H1 (cell line): Measurements from ENCODE around the gene GNB3. TPM values are rescaled to one million over a fixed set of nuclear protein-coding genes. Genes with fewer than 3 reads are reported as not detected.

Experiments used
- CTCF ChIA-PET: fragments of 300-600 bp; sonication (Branson Sonifier 250); formaldehyde crosslinking; loops from one replicate; lab custom pipeline; 2021; ENCODE audit not compliant: partially characterized antibody; lab: Charles Lee
- POLR2A ChIA-PET: fragments of 300-600 bp; sonication (Branson Sonifier 250); formaldehyde crosslinking; loops from one replicate; lab custom pipeline; 2021; ENCODE audit warnings: inconsistent platforms; ENCODE audit not compliant: partially characterized antibody; lab: Charles Lee
- DNase-seq, 2 experiments: peaks; one replicate each; pipeline versions ENCODE4 v3.0.0 to v3.0.0-alpha.2; 2010 to 2022; ENCODE audit warnings: low spot score in 2 of 2, low read depth in 1 of 2, mixed read lengths in 1 of 2
- FAIRE-seq: peaks from 2 replicates; lab custom pipeline; 2011; peaks lifted over from hg19 to GRCh38; lab: Jason Lieb, UNC
- H2AFZ ChIP-seq: 2 replicates; pipeline ENCODE4 v1.8.1; 2012; ENCODE audit warnings: low read length, inconsistent platforms
- H2AK5ac ChIP-seq: 2 replicates; pipeline ENCODE4 v1.6.1; 2013; ENCODE audit warnings: low read depth, low read length
- H2BK120ac ChIP-seq: replicated peaks from 2 replicates; pipeline ENCODE3; 2013; ENCODE audit warnings: low read depth, low read length, inconsistent platforms
- H2BK12ac ChIP-seq: 2 replicates; pipeline ENCODE4 v1.6.1; 2013; ENCODE audit warnings: low read depth, low read length
- H2BK15ac ChIP-seq: 2 replicates; pipeline ENCODE4 v1.6.1; 2013; ENCODE audit warnings: low read length
- H2BK20ac ChIP-seq: 2 replicates; pipeline ENCODE4 v1.6.1; 2013; ENCODE audit warnings: low read length
- H2BK5ac ChIP-seq: 2 replicates; pipeline ENCODE4 v1.6.1; 2013; ENCODE audit warnings: low read depth, low read length
- H3K14ac ChIP-seq: 2 replicates; pipeline ENCODE4 v1.6.1; 2013; ENCODE audit warnings: inconsistent platforms; ENCODE audit not compliant: insufficient read length
- H3K18ac ChIP-seq: 2 replicates; pipeline ENCODE4 v1.6.1; 2013; ENCODE audit warnings: low read length; ENCODE audit errors: extremely low read depth
- H3K23ac ChIP-seq: 2 replicates; pipeline ENCODE4 v1.6.1; 2013; ENCODE audit warnings: inconsistent platforms; ENCODE audit not compliant: insufficient read length
- H3K23me2 ChIP-seq: 2 replicates; pipeline ENCODE4 v1.6.1; 2013; ENCODE audit warnings: low read depth, low read length
- H3K27ac ChIP-seq: 2 replicates; pipeline ENCODE4 v1.6.1; 2011; ENCODE audit warnings: low read depth, low read length, inconsistent platforms
- H3K27me3 ChIP-seq, 4 experiments: replicated peaks in 1 of 4; 1 replicate in 1 of 4; 2 replicates in 3 of 4; pipeline versions ENCODE4 v1.6.1 to v1.8.1; 2011 to 2013; ENCODE audit warnings: low read length in 3 of 4, mild to moderate bottlenecking in 3 of 4, inconsistent platforms in 2 of 4, mixed read lengths in 2 of 4, moderate library complexity in 1 of 4; ENCODE audit not compliant: control insufficient read depth in 3 of 4, insufficient read depth in 3 of 4; ENCODE audit errors: extremely low read depth in 1 of 4
- H3K36me3 ChIP-seq, 4 experiments: 2 replicates each; pipeline versions ENCODE4 v1.6.1 to v1.8.1; 2011 to 2013; ENCODE audit warnings: mild to moderate bottlenecking in 4 of 4, low read length in 3 of 4, moderate library complexity in 2 of 4, control low read depth in 1 of 4, inconsistent platforms in 1 of 4; ENCODE audit not compliant: insufficient read depth in 4 of 4, control insufficient read depth in 2 of 4
- H3K4ac ChIP-seq: replicated peaks from 2 replicates; pipeline ENCODE3; 2013; ENCODE audit warnings: low read length, low read depth, mixed read lengths, inconsistent platforms; ENCODE audit not compliant: insufficient read length
- H3K4me1 ChIP-seq, 4 experiments: replicated peaks in 1 of 4; 1 replicate in 1 of 4; 2 replicates in 3 of 4; pipeline versions ENCODE4 v1.6.1 to v1.8.1; 2011 to 2013; ENCODE audit warnings: low read length in 3 of 4, inconsistent platforms in 2 of 4, mixed read lengths in 1 of 4; ENCODE audit not compliant: insufficient read depth in 4 of 4, control insufficient read depth in 3 of 4
- H3K4me2 ChIP-seq, 2 experiments: 2 replicates each; pipeline versions ENCODE4 v1.6.1 to v1.8.1; 2011 to 2013; ENCODE audit warnings: low read depth in 2 of 2, low read length in 2 of 2, control low read depth in 1 of 2, inconsistent platforms in 1 of 2, mild to moderate bottlenecking in 1 of 2; ENCODE audit not compliant: insufficient read depth in 1 of 2
- H3K4me3 ChIP-seq, 4 experiments: fragments of 200-600, 300-600 bp in 1 of 4; sonication (generic), shearing (Covaris generic), sonication (Bioruptor Twin) in 1 of 4; 2 replicates each; pipeline versions ENCODE4 v1.5.1 to v1.8.1; 2011 to 2016; ENCODE audit warnings: low read length in 4 of 4, low read depth in 3 of 4, control low read depth in 2 of 4, inconsistent platforms in 2 of 4, mild to moderate bottlenecking in 2 of 4, mixed read lengths in 1 of 4, moderate library complexity in 1 of 4; ENCODE audit not compliant: insufficient read depth in 2 of 4; ENCODE audit errors: extremely low read depth in 1 of 4
- H3K56ac ChIP-seq: replicated peaks from 2 replicates; pipeline ENCODE3; 2013; ENCODE audit warnings: low read depth, mild to moderate bottlenecking, mixed read lengths, low read length, inconsistent platforms; ENCODE audit not compliant: insufficient read length
- H3K79me1 ChIP-seq: 2 replicates; pipeline ENCODE4 v1.6.1; 2013; ENCODE audit warnings: low read depth, low read length, control low read depth
- H3K79me2 ChIP-seq, 2 experiments: 2 replicates each; pipeline versions ENCODE4 v1.6.1 to v1.8.1; 2012 to 2013; ENCODE audit warnings: low read length in 2 of 2, mild to moderate bottlenecking in 2 of 2, inconsistent platforms in 1 of 2; ENCODE audit not compliant: insufficient read depth in 2 of 2, control insufficient read depth in 1 of 2
- H3K9ac ChIP-seq, 4 experiments: replicated peaks in 1 of 4; 1 replicate in 1 of 4; 2 replicates in 3 of 4; pipeline versions ENCODE4 v1.6.1 to v1.8.1; 2011 to 2013; ENCODE audit warnings: low read depth in 3 of 4, low read length in 3 of 4, control low read depth in 2 of 4, mild to moderate bottlenecking in 2 of 4, moderate library complexity in 2 of 4, inconsistent platforms in 1 of 4; ENCODE audit errors: extremely low read depth in 1 of 4
- H3K9me3 ChIP-seq, 2 experiments: 2 replicates each; pipeline versions ENCODE4 v1.6.1 to v1.8.1; 2012 to 2013; ENCODE audit warnings: mild to moderate bottlenecking in 2 of 2, moderate library complexity in 2 of 2, control low read depth in 1 of 2, inconsistent platforms in 1 of 2, low read depth in 1 of 2, low read length in 1 of 2, mixed read lengths in 1 of 2; ENCODE audit not compliant: insufficient read depth in 2 of 2
- H4K20me1 ChIP-seq, 2 experiments: replicated peaks in 1 of 2; 2 replicates each; pipeline versions ENCODE3 to v1.8.1; 2011 to 2013; ENCODE audit warnings: inconsistent platforms in 2 of 2, low read length in 2 of 2, mild to moderate bottlenecking in 1 of 2; ENCODE audit not compliant: insufficient read depth in 2 of 2, control insufficient read depth in 1 of 2
- H4K5ac ChIP-seq: 2 replicates; pipeline ENCODE4 v1.6.1; 2013; ENCODE audit warnings: low read length, low read depth, mixed read lengths, inconsistent platforms; ENCODE audit not compliant: insufficient read length
- H4K8ac ChIP-seq: 2 replicates; pipeline ENCODE4 v1.8.0; 2013; ENCODE audit warnings: mild to moderate bottlenecking, moderate library complexity, low read length, inconsistent platforms; ENCODE audit not compliant: insufficient read depth; ENCODE audit errors: extremely low read depth
- H4K91ac ChIP-seq: replicated peaks from 2 replicates; pipeline ENCODE3; 2013; ENCODE audit warnings: low read length, mixed read lengths, inconsistent platforms; ENCODE audit not compliant: insufficient read length
- EGR1 ChIP-seq: IDR thresholded peaks from 2 replicates; pipeline ENCODE4 v1.6.1; 2011; ENCODE audit warnings: low read depth, low read length, borderline replicate concordance
- HDAC2 ChIP-seq, 2 experiments: fragments of 300-600 bp in 1 of 2; sonication (generic) in 1 of 2; IDR thresholded peaks; 2 replicates each; pipeline ENCODE4 v1.6.1; 2011 to 2012; ENCODE audit warnings: low read depth in 2 of 2, low read length in 2 of 2, mild to moderate bottlenecking in 2 of 2, moderate library complexity in 2 of 2, borderline replicate concordance in 1 of 2, inconsistent platforms in 1 of 2
- KDM5A ChIP-seq: fragments of 200-600 bp; IDR thresholded peaks from 2 replicates; pipeline ENCODE4 v1.7.1; 2012; ENCODE audit warnings: mild to moderate bottlenecking, low read length, inconsistent platforms, mixed read lengths
- PHF8 ChIP-seq: fragments of 200-600 bp; sonication (generic); conservative IDR thresholded peaks from 2 replicates; pipeline ENCODE4 v1.7.1; 2012; ENCODE audit warnings: low read depth, mild to moderate bottlenecking, inconsistent platforms, low read length, moderate library complexity
- POLR2A ChIP-seq, 2 experiments: IDR thresholded peaks; 1 replicate in 1 of 2; 2 replicates in 1 of 2; pipeline ENCODE4 v1.6.1; 2011; ENCODE audit warnings: low read depth in 2 of 2, low read length in 2 of 2, mild to moderate bottlenecking in 2 of 2; ENCODE audit errors: control extremely low read depth in 1 of 2
- RFX5 ChIP-seq: IDR thresholded peaks from 2 replicates; pipeline ENCODE4 v1.6.1; 2011; ENCODE audit warnings: low read depth, low read length, improper control_type of control experiment, borderline replicate concordance
- SAP30 ChIP-seq: fragments of 300-600 bp; sonication (generic); IDR thresholded peaks from 2 replicates; pipeline ENCODE4 v1.7.1; 2012; ENCODE audit warnings: low read length, moderate library complexity, mild to moderate bottlenecking, inconsistent platforms; ENCODE audit not compliant: insufficient read depth, insufficient replicate concordance
- WGBS, 2 experiments: shearing (Covaris generic) in 1 of 2; methylation state at CpG; one replicate each; pipeline versions ENCODE4 v1.1.6 to v1.1.7; 2013 to 2015; ENCODE audit warnings: low lambda C conversion rate in 2 of 2, mixed read lengths in 2 of 2, inconsistent platforms in 1 of 2, low coverage in 1 of 2, missing lambda C conversion rate in 1 of 2; ENCODE audit not compliant: insufficient replicate concordance in 2 of 2, insufficient coverage in 1 of 2, insufficient read length in 1 of 2; ENCODE audit errors: extremely low coverage in 1 of 2, missing lambda C conversion rate in 1 of 2; 5-methylcytosine and 5-hydroxymethylcytosine counted together
- polyA plus RNA-seq, 7 experiments: library from polyadenylated mRNA; depleted of rRNA in 3 of 7; stranded (reverse) in 5 of 7; unstranded in 2 of 7; fragments of >200 nt in 5 of 7; fragments of 200-250 nt in 2 of 7; gene quantifications; 1 replicate in 5 of 7; 2 replicates in 1 of 7; 4 replicates in 1 of 7; pipeline versions ENCODE4 v1.2.1 to v1.2.3, GENCODE V29; 2011 to 2013; ENCODE audit warnings: missing spikeins in 2 of 7, mixed read lengths in 2 of 7
- total RNA-seq: library from RNA; stranded (reverse); fragmentation: NEBNext Ultra II Directional; extraction: Animal tissue kit (Norgen Biotek cat#: 25700); gene quantifications from 2 replicates; pipeline ENCODE4 v1.2.1, GENCODE V29; 2021
- TF ChIP-seq, protein P1 (sequence below): IDR thresholded peaks from 2 replicates; pipeline ENCODE4 v1.6.1; 2012; ENCODE audit warnings: low read length, inconsistent platforms

Gene GNB3
- total and polyA plus RNA-seq, 2 of the 8 experiments (the other 6 are each of a cell fraction or from before 2014, with no cell fraction given): 9.9 TPM

DNA sequence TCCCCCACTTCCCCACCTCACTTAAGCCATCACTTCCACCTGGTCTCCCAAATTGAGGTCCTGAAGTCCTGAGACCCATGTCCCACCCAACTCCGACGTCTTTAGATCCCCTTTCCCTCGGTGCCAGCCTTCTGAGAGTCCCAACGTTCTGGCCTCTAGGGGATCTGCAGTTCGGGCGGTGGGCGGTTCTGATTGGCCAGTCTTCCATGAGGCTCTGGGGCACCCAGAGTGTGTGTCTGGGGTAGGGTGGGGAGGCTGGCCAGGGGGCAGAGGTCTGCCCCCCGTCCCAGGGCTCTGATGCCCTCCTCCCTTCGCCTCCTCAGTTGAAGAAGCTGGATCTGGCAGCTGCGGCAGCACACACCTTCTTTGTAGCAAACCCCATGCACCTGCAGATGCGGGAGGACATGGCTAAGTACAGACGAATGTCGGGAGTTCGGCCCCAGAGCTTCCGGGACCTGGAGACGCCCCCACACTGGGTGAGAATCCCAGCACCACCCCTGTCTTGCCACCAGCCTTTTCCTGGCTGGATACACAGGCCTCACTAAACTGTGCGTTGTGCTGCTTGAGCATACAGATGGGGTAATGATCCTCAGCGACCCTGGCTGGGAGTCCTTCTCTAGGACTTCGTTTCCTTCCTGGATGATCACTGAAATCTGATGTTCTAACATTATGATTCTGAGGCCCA, 11.0 kb upstream of the GNB3 start:
- no peak overlapping the region for H2BK20ac ChIP-seq
- ChIA-PET POLR2A (interaction anchor here (0.6 to 27.1 kb wide), 20 partner anchors 11 to 227 kb away, joined by 3 to 388 read pairs (median 4); partner anchors contain the start of genes CDCA3, GNB3, LAG3 and MLF2), CTCF (interaction anchor here (0.6 to 23.7 kb wide), 11 partner anchors 10 to 226 kb away, joined by 3 to 532 read pairs (median 3); partner anchors contain the start of genes CD4, CDCA3, GNB3 and LAG3)
- H3K4me1 ChIP-seq: peaks cover 4 to 24% (median 17%) of the 10 kb centered on the region in 4 experiments
- H3K36me3 ChIP-seq: peaks cover 16 to 33% (median 30%) of the 10 kb centered on the region in 4 experiments; a peak in 7 of 8 replicates
- no peak for FAIRE-seq
- peak overlapping the region; percentile 32; the same call in 1 of the 2 replicates for H3K27ac ChIP-seq
- H3K79me1 ChIP-seq: peaks cover 4% of the 10 kb centered on the region
- H2BK12ac ChIP-seq: no peak overlapping the region
- peak overlapping the region; percentile 86 for H4K5ac ChIP-seq
- H3K4me2 ChIP-seq: peak overlapping the region; percentile 77 to 99
- peak overlapping the region; percentile 88 to 94 (median 90) for H3K4me3 ChIP-seq
- peaks cover 0 to 4% (median 3%) of the 10 kb centered on the region in 4 experiments; a peak in 5 of 7 replicates for H3K27me3 ChIP-seq
- 34% methylated on average over 19 of the region's 19 CpGs; no CpG with 5 or more reads in 1 of the 2 experiments for WGBS, 2 experiments
- H2BK5ac ChIP-seq: 0 out of 2 replicates have a peak overlapping the region, but pooled peaks have one; percentile 79
- no peak overlapping the region for H3K14ac ChIP-seq
- H4K8ac ChIP-seq: no peak overlapping the region
- peak overlapping the region; percentile 24 to 84 (median 68); a peak in 6 of 7 replicates for H3K9ac ChIP-seq
- peak overlapping the region; percentile 93 for H3K18ac ChIP-seq
- no peak overlapping the region for H2BK15ac ChIP-seq
- no peak overlapping the region for H2AFZ ChIP-seq
- peak overlapping the region; percentile 85 for H4K91ac ChIP-seq
- peaks cover 16% of the 10 kb centered on the region for H3K23me2 ChIP-seq
- H3K56ac ChIP-seq: no peak overlapping the region
- peak in 1 of 2 experiments; percentile 73 for DNase-seq
- peaks cover 0 to 4% of the 10 kb centered on the region in 2 experiments for H4K20me1 ChIP-seq
- H2BK120ac ChIP-seq: no peak overlapping the region
- peaks cover 0 to 9% of the 10 kb centered on the region in 2 experiments; a peak in 1 of 4 replicates for H3K79me2 ChIP-seq
- H3K23ac ChIP-seq: no peak overlapping the region
- no peaks in the 10 kb centered on the region for H3K9me3 ChIP-seq
- H2AK5ac ChIP-seq: no peak overlapping the region
- no peak overlapping the region for H3K4ac ChIP-seq
- TF ChIP-seq RFX5: no peak; the same call in 1 of the 2 replicates
- 0 out of 2 replicates have a peak, but pooled peaks have one; percentile 13 for TF ChIP-seq EGR1
- no peak for TF ChIP-seq KDM5A
- peak in 1 of 2 experiments; percentile 78; a peak in 1 of 4 replicates for TF ChIP-seq HDAC2 (IDR thresholded peaks at IDR 0.05; ENCODE audit: borderline replicate concordance in 1 of 2, low read depth in 2 of 2, low read length in 2 of 2)
- peak; percentile 11 for TF ChIP-seq SAP30
- 0 out of 2 replicates have a peak, but pooled peaks have one; percentile 1 for TF ChIP-seq PHF8
- TF ChIP-seq, protein P1, sequence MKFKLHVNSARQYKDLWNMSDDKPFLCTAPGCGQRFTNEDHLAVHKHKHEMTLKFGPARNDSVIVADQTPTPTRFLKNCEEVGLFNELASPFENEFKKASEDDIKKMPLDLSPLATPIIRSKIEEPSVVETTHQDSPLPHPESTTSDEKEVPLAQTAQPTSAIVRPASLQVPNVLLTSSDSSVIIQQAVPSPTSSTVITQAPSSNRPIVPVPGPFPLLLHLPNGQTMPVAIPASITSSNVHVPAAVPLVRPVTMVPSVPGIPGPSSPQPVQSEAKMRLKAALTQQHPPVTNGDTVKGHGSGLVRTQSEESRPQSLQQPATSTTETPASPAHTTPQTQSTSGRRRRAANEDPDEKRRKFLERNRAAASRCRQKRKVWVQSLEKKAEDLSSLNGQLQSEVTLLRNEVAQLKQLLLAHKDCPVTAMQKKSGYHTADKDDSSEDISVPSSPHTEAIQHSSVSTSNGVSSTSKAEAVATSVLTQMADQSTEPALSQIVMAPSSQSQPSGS: peak; percentile 53; the same call in 1 of the 2 replicates
- peak in 1 of 2 experiments; percentile 27; a peak in 1 of 3 replicates for TF ChIP-seq POLR2A (IDR thresholded peaks at IDR 0.05; ENCODE audit: control extremely low read depth in 1 of 2, low read depth in 2 of 2, low read length in 2 of 2)
